ENCODE data around the gene ARHGAP26. TPM values are rescaled to one million over a fixed set of nuclear protein-coding genes. Genes with fewer than 3 reads are reported as not detected.

The ARHGAP26 gene
- polyA plus RNA-seq, 3 donors, result 26.5 to 56.8 (median 28.7) TPM

DNA sequence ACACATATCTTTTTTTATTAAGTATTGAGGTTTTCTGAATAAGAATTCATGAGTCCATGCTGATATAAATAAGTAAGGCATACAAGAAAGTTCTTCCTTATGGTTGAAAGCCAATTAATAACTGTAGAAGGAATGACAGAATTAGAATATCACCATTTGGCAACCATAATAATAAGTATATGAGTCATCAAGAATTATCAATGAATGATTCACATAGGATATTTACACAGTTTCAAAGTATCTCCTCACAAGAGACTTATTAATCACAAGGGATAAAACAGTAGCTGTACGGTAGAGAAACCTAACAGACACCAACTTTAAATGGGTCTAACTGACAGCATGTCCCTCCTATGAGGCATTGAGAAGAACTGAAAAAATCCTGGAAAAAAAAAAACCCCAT is 471.7 kb downstream of the ARHGAP26 start:
- intact Hi-C loops (cut with micrococcal nuclease), result no loop called here

DNA sequence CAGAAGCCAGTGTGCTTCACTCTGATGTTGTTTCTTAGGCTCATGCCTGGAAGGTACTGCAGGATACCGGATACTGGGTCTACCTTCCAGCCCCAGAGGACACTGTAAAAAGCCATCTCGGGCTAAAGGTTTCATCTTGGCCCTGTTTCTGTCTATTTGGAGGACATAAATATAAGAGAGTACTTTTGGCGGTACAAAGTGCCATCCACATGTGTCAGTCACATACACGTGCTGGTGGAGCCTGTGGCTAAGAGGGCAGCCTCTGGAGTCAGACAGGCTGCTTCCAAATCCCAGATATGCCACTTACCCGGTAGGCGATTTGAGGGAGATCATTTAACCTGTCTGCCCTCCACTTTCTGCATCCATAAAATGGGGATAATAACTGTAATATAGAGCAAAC is 472.9 kb downstream of the ARHGAP26 start:
- Histone ChIP-seq H3K36me3 (replicated peaks in 1 of 2; ENCODE audit: control insufficient read depth in 1 of 2, insufficient read depth in 2 of 2, low read length in 2 of 2) (no peaks in the 10 kb centered on the region), H3K27me3 (ENCODE audit: control insufficient read depth in 2 of 2, insufficient read depth in 2 of 2, low read length in 2 of 2) (no peaks in the 10 kb centered on the region), H4K20me1 (ENCODE audit: insufficient read depth, low read length) (no peaks in the 10 kb centered on the region), H3K4me2 (replicated peaks; ENCODE audit: extremely low read depth, low read length, poor library complexity, severe bottlenecking) (no peak overlapping the region), H2AFZ (ENCODE audit: insufficient read depth, low read depth, low read length, poor library complexity, severe bottlenecking) (no peak overlapping the region), H3K9me3 (replicated peaks in 1 of 2; ENCODE audit: control insufficient read depth in 1 of 2, insufficient read depth in 1 of 2, low read length in 2 of 2) (peaks cover 0 to 6% of the 10 kb centered on the region in 2 donors), H3K79me2 (ENCODE audit: insufficient read depth, low read length) (no peaks in the 10 kb centered on the region), H3K27ac (ENCODE audit: low read depth in 1 of 2, low read length in 2 of 2) (no peak overlapping the region), H3K4me3 (replicated peaks in 1 of 3; ENCODE audit: low read depth in 2 of 3, low read length in 3 of 3) (no peak overlapping the region), H3K9ac (ENCODE audit: insufficient read depth, low read length, poor library complexity, severe bottlenecking) (no peak overlapping the region), H3K4me1 (ENCODE audit: control insufficient read depth in 1 of 2, insufficient read depth in 2 of 2, low read length in 2 of 2) (no peaks in the 10 kb centered on the region)
- Mint-ChIP-seq H3K36me3 (no peaks in the 10 kb centered on the region), H3K27ac (no peak overlapping the region), H3K9me3 (peaks cover 5 to 19% (median 8%) of the 10 kb centered on the region in 7 donors), H3K27me3 (ENCODE audit: low read depth in 3 of 3) (no peaks in the 10 kb centered on the region), H3K4me1 (no peaks in the 10 kb centered on the region), H3K4me3 (no peak overlapping the region)
- TF ChIP-seq, protein P1, sequence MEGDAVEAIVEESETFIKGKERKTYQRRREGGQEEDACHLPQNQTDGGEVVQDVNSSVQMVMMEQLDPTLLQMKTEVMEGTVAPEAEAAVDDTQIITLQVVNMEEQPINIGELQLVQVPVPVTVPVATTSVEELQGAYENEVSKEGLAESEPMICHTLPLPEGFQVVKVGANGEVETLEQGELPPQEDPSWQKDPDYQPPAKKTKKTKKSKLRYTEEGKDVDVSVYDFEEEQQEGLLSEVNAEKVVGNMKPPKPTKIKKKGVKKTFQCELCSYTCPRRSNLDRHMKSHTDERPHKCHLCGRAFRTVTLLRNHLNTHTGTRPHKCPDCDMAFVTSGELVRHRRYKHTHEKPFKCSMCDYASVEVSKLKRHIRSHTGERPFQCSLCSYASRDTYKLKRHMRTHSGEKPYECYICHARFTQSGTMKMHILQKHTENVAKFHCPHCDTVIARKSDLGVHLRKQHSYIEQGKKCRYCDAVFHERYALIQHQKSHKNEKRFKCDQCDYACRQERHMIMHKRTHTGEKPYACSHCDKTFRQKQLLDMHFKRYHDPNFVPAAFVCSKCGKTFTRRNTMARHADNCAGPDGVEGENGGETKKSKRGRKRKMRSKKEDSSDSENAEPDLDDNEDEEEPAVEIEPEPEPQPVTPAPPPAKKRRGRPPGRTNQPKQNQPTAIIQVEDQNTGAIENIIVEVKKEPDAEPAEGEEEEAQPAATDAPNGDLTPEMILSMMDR (IDR thresholded peaks at IDR 0.05), result no peak
- intact Hi-C loops (cut with micrococcal nuclease), result no loop called here
- 95% methylated on average over 4 of the region's 6 CpGs for WGBS (ENCODE audit: insufficient coverage)
- DNase-seq, result no peak

More for the DNA sequence above, 471.7 kb downstream of the ARHGAP26 start:
- no peaks in the 10 kb centered on the region for H3K27me3 Mint-ChIP-seq (ENCODE audit: low read depth in 3 of 3)
- no peaks in the 10 kb centered on the region for H3K4me1 ChIP-seq (ENCODE audit: control insufficient read depth in 1 of 2, insufficient read depth in 2 of 2, low read length in 2 of 2)
- H3K4me3 ChIP-seq (replicated peaks in 1 of 3; ENCODE audit: low read depth in 2 of 3, low read length in 3 of 3), result no peak overlapping the region
- no peak for DNase-seq
- no peak overlapping the region for H3K4me3 Mint-ChIP-seq
- WGBS (ENCODE audit: insufficient coverage), result no CpG with 5 or more reads among the region's 1 CpG
- no peaks in the 10 kb centered on the region for H3K36me3 ChIP-seq (replicated peaks in 1 of 2; ENCODE audit: control insufficient read depth in 1 of 2, insufficient read depth in 2 of 2, low read length in 2 of 2)
- H3K27me3 ChIP-seq (ENCODE audit: control insufficient read depth in 2 of 2, insufficient read depth in 2 of 2, low read length in 2 of 2), result no peaks in the 10 kb centered on the region
- H3K27ac ChIP-seq (ENCODE audit: low read depth in 1 of 2, low read length in 2 of 2), result no peak overlapping the region
- peaks cover 3 to 17% (median 8%) of the 10 kb centered on the region in 7 donors for H3K9me3 Mint-ChIP-seq
- H3K79me2 ChIP-seq (ENCODE audit: insufficient read depth, low read length), result no peaks in the 10 kb centered on the region
- H3K9me3 ChIP-seq (replicated peaks in 1 of 2; ENCODE audit: control insufficient read depth in 1 of 2, insufficient read depth in 1 of 2, low read length in 2 of 2), result peaks cover 0 to 6% of the 10 kb centered on the region in 2 donors
- no peaks in the 10 kb centered on the region for H3K36me3 Mint-ChIP-seq
- H3K9ac ChIP-seq (ENCODE audit: insufficient read depth, low read length, poor library complexity, severe bottlenecking), result no peak overlapping the region
- TF ChIP-seq, protein P1 (IDR thresholded peaks at IDR 0.05), result no peak
- H4K20me1 ChIP-seq (ENCODE audit: insufficient read depth, low read length), result no peaks in the 10 kb centered on the region
- no peak overlapping the region for H2AFZ ChIP-seq (ENCODE audit: insufficient read depth, low read depth, low read length, poor library complexity, severe bottlenecking)
- no peak overlapping the region for H3K27ac Mint-ChIP-seq
- no peaks in the 10 kb centered on the region for H3K4me1 Mint-ChIP-seq
- H3K4me2 ChIP-seq (replicated peaks; ENCODE audit: extremely low read depth, low read length, poor library complexity, severe bottlenecking), result no peak overlapping the region
